Astrocyte (in vitro differentiated cells and primary cell): ENCODE data around the gene MC2R.

Experiments
- EZH2 ChIP-seq: IDR thresholded peaks from 2 replicates; pipeline ENCODE4 v1.6.1; 2012; ENCODE audit warnings: mild to moderate bottlenecking, low read length, inconsistent platforms; ENCODE audit not compliant: insufficient read depth
- TF ChIP-seq, protein P1 (sequence below): IDR thresholded peaks from 2 replicates; pipeline ENCODE4 v1.5.1; 2011; ENCODE audit warnings: low read depth, mild to moderate bottlenecking, inconsistent platforms, low read length, moderate library complexity; ENCODE audit not compliant: insufficient read depth

DNA sequence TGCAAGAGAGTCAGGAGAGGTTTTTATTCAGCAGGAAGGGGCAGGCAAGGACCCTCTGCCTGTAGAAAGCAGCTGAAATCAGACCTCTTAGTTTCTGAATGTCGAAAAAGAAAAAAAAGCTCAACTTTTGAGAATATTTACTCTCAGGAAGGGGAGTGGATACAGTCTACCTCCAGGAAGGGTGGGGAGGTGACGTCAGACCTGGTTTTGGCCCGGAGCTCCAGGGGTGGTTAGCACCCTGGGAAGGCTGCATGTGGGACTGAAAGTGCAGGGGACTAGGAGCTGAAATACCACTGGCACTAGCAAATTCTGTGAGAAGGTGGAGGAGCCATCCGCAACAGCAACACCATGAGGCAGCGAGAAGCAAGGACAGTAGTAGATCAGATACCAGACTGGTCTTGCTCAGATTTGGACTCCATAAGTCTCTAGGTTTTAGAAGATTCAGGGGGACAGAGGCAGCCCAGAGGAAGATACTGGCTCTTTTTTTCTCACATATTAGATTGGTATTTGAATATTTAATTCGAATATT, 19.8 kb downstream of the MC2R start:
- TF ChIP-seq, protein P1, sequence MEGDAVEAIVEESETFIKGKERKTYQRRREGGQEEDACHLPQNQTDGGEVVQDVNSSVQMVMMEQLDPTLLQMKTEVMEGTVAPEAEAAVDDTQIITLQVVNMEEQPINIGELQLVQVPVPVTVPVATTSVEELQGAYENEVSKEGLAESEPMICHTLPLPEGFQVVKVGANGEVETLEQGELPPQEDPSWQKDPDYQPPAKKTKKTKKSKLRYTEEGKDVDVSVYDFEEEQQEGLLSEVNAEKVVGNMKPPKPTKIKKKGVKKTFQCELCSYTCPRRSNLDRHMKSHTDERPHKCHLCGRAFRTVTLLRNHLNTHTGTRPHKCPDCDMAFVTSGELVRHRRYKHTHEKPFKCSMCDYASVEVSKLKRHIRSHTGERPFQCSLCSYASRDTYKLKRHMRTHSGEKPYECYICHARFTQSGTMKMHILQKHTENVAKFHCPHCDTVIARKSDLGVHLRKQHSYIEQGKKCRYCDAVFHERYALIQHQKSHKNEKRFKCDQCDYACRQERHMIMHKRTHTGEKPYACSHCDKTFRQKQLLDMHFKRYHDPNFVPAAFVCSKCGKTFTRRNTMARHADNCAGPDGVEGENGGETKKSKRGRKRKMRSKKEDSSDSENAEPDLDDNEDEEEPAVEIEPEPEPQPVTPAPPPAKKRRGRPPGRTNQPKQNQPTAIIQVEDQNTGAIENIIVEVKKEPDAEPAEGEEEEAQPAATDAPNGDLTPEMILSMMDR = no peak
- TF ChIP-seq EZH2 = no peak
